Stimulated activated CD4-positive, alpha-beta T cell treated with anti-CD3 and anti-CD28 coated beads, TNF-alpha, amount 100 ng/mL, for 24 hours (primary cell): Measurements from ENCODE around the gene SNX8.
A peak's percentile ranks its signal among the peaks of the same experiment; 100 is the strongest.
"Not testable (repeated sequence)": the region's sequence is repeated elsewhere in the genome, so short reads cannot be mapped to it uniquely, and the experiment has no call there.

Source experiments
- DNase-seq, 3 experiments: peaks; one replicate each; pipeline ENCODE4 v3.0.0-alpha.2; 2020; ENCODE audit warnings: low read depth in 3 of 3

SNX8 gene

GRCh38 chr7:2326951-2327350, 12.7 kb upstream of the SNX8 start:
- no peak for DNase-seq

GRCh38 chr7:2325162-2325561, 10.9 kb upstream of the SNX8 start:
- DNase-seq = no peak

DNA sequence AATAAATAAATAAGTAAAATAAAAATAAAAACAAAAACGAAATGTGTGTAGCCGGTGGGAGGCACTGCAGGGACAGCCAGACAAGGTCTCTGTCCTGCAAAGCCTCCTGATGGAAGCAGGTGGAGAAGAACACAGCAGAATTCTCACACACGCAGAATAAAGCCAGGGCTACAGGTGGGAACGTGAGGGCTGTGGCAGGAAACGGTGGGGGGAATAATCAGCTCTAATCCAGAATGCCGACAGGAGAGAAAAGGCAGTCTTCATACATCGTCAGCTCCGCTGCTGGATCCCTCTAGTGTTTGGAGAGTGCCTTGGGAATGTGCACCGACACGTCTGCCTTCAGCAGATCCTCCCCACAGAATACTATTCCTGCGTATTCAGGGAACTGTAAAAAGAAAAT, 6.8 kb upstream of the SNX8 start:
- no peak for DNase-seq

DNA sequence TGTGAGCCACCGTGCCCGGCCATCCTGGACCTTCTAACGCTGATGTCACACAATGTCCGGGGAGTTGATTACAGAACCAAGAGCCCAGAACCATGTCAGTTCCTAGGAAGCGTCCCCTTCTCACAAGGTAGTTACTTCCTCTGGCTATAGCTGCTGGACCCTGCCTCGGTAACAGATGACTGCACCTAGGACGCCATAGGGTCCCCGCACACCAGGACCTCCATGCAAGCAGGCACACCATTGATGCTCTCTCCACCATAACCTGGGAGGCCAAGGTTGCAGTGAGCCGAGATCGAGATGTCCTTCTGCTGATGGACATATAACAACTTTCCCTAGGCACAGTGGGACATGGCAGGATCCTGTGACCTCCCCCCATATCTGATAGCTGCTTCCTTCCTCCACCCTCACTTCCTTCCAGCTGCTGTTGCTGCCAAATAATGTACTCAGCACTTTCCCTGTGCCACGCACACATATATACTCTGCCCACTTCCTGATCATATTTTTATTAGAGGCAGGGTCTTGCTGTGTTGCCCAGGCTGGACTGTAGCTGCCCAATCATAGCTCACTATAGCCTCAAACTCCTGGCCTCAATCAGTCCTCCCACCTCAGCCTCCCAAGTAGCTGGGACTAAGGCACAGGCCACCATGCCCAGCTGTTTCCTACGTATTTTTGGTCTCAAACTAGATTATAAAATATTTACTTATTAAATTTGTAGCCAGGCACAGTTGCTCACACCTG, 3.5 kb upstream of the SNX8 start:
- DNase-seq = no peak

DNA sequence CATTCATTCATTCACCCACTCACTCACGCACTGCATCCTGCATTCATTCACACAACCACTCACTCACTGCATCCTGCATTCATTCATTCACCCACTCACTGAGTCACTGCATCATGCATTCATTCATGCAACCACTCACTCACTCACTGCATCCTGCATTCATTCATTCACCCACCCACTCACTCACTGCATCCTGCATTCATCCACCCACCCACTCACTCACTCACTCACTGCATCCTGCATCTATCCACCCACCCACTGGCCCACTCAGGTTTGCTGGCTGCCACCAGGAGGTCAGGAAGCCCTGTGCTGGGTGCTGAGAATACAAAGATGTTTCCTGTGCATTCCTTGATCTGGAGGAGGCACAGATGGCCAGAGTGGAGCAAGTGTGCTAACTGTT, 2.3 kb upstream of the SNX8 start:
- DNase-seq = no peak

GRCh38 chr7:2315787-2316186, 1.5 kb upstream of the SNX8 start:
- DNase-seq = no peak

GRCh38 chr7:2314956-2315530, 802 bp upstream of the SNX8 start:
- DNase-seq = not testable (repeated sequence)

DNA sequence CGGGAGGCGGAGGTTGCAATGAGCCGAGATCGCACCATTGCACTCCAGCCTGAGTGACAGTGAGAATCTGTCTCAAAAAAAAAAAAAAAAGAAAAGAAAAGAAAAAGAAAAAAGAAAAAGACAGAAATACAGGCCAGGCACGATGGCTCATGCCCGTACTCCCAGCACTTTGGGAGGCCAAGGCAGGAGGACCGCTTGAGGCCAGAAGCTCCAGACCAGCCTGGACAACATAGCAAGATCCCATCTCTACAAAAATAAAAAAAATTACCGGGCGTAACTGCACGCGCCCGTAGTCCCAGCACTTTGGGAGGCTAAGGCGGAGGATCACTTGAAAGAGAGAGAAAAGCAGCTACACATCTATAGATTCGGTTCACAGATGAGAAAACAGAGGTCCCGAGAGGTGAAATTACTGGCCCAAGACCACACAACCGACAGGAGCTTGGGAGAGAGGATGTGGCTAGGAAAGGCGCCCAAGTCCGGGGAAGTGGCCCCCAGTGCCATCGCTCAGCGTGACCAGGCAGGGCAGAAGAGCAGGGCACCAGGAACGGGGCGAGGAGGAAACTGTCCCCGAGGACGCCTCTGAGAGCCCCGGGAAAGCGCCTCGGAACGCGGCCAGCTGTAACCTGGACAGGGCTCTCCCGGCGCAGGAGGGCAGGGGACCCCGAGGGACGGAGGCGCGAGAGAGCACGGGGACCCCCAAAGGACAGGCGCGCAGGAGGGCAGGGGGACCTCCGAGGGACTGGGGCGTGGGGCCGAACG, 612 bp downstream of the SNX8 start:
- peak in 1 of 3 experiments; percentile 11 for DNase-seq

GRCh38 chr7:2312267-2312929, 1.8 kb downstream of the SNX8 start:
- no peak for DNase-seq

- no peak for DNase-seq
Observed at GRCh38 chr7:2309889-2310331, 4.3 kb downstream of the SNX8 start.

DNA sequence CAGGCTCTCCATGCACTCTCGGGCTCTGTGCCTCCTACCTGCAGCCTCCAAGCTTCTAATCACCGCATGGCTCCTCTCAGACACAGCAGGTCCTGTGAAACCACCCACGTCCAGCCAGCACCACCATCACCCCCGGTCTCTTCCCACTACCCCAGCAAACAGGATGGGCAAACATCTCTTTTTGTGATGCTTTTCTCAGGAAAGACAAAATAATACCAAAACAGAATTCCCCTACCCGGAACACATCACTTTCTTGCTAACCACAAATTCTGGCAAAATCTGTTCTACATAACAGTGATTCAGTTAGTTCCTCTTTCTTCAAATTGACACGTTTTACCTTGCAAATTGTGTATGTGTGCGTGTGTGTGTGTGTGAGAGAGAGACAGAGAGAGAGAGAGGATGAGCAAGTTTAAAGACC, 6.5 kb downstream of the SNX8 start:
- no peak for DNase-seq

DNA sequence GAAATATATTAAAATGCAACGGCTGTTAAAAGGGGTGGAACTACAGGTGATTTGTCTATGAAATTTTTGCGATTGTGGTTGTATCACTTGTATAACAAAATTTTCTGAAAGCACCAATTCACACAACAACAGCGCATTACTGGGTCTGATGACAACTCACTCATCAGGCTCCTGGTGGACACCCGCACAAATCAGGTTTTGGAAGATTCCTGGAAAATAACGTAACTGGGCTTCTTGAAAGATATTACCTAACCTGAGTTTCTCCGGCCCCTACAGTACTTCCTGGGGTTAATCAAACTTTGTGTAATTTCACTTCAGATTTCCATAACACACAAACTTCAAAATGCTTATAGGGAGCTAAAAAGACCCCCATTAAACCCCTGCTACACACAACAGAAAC, 7.6 kb downstream of the SNX8 start:
- DNase-seq = no peak

GRCh38 chr7:2305258-2305657, 9.0 kb downstream of the SNX8 start:
- DNase-seq = not testable (repeated sequence)

DNA sequence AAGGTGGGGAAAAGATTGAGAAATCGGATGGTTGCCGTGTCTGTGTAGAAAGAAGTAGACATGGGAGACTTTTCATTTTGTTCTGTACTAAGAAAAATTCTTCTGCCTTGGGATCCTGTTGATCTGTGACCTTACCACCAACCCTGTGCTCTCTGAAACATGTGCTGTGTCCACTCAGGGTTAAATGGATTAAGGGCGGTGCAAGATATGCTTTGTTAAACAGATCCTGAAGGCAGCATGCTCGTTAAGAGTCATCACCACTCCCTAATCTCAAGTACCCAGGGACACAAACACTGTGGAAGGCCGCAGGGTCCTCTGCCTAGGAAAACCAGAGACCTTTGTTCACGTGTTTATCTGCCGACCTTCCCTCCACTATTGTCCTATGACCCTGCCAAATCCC, 10.7 kb downstream of the SNX8 start:
- not testable (repeated sequence) for DNase-seq

GRCh38 chr7:2302743-2303397, 11.4 kb downstream of the SNX8 start:
- DNase-seq = not testable (repeated sequence)

- DNase-seq = no peak
Observed at GRCh38 chr7:2301511-2301863, 12.8 kb downstream of the SNX8 start.

DNA sequence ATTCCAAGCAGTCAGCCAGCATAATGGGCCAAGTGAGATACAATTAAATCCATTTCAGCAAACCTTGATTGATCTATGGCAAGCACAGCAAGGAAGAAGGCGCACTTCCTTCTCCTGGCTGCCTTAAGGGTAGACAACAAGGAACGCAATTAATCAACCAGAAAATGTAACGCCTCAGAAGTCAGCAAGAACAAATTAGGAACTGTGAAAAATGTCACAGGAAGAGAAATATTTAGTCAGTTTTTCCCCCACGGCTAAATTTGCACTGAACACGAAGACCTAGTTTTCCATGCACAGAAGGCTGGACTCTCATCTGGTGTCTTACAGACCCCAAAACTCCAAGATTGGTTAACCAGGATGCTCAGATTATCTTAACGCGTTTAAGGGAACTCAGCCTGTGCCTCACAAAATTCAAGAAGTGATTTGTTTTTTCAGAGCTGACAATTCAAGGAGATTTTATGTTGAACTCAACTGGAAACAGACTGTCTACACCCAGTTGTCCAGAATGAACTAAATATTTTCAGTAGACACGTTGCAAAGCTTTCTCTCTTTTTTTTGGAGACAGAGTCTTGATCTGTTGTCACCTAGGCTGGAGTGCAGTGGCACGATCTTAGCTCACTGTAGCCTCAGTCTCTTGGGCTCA, 14.2 kb downstream of the SNX8 start:
- DNase-seq = no peak

DNA sequence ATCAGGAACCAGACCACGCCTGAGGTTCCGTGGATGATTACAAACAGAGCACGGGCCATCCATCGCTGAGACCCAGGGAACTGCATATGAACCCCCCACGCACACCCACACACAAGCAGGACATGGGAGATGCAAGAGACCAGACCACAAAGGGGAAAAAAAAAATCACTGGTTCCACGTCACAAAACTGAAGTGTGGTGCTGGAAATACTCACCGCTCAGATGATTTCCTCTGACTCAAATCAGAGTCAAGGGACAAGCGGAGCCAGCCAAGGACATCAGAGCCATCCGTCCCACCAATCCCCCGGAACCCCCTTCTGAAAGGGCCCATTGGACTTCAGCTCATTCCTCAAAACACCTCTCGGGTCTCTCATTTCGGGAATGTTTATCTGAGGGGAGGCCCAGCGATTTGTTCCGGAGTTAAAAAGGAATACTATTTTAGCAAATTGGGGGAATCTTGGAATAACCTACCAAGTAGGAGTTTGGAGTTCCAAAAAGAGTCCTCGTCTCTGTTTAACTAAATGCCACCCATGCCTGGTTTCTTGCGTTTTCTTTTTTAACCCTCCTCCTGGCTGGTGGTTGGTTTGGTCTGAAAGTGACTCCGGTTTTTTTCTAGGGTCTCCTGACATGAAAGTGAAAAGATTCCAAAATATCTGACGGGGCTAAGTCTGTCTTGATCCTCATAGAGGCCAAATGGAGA, 15.0 kb downstream of the SNX8 start:
- peak in 1 of 3 experiments; percentile 40 for DNase-seq

- no peak for DNase-seq
Observed at GRCh38 chr7:2296832-2297231, 17.4 kb downstream of the SNX8 start.

GRCh38 chr7:2295936-2296620, 18.2 kb downstream of the SNX8 start:
- no peak for DNase-seq
